NCI-H1092 treated with DMSO at 0.1 percent for 48 hours (cell line): ENCODE results near the gene TUBD1.
A peak's percentile ranks its signal among the peaks of the same experiment; 100 is the strongest.
"Not testable (repeated sequence)": the region's sequence is repeated elsewhere in the genome, so short reads cannot be mapped to it uniquely, and the experiment has no call there.

Source experiments
- DNase-seq: peaks from one replicate; lab custom pipeline; 2025; lab: John Stamatoyannopoulos, UW

TUBD1 gene

DNA sequence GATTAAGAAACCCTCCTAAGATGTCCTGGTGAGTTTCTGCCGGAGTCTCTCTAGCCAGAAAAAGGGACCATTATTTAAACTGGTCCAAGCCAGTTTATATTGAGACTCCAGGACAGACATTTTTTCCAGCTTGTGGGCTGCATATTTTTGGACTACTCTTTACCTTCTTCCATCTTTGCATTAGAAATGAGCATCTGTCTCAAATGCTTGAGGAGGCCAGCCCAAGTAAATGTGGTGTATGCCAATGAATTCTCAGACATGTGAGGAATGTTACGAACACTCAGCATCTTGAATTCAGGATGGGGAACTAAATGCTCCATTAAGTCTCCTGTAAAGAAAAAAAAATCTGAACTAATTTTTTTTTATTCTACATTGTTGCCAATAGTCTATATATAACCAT, 18.4 kb downstream of the TUBD1 start:
- no peak for DNase-seq

DNA sequence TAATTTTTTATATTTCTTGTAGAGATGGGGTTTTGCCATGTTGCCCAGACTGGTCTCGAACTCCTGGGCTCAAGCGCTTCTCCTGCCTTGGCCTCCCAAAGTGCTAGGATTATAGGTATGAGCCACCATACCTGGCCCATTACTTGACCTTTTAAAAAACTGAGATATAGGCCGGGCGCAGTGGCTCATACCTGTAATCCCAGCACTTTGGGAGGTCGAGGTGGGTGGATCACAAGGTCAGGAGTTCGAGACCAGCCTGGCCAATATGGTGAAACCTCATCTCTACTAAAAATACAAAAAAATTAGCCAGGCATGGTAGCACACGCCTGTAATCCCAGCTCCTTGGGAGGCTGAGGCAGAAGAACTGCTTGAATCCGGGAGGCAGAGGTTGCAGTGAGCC, 19.3 kb downstream of the TUBD1 start:
- not testable (repeated sequence) for DNase-seq

DNA sequence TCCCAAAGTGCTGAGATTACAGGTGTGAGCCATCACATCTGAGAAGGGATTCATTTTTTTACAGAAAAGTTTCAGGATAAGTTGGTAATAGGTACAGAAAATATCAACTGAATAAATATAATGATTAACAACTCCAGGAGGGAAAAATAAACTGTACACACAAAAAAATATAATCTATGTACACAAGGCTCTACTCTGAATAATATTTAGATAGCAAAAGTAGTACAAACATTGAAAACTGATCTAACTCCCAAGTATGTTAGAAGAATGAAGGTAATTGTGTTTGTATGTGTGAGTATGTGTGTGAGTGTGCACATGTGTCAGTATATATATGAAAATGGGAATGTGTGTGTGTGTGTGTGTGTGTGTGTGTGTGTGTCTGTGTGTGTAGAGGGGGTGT, 20.4 kb downstream of the TUBD1 start:
- no peak for DNase-seq

DNA sequence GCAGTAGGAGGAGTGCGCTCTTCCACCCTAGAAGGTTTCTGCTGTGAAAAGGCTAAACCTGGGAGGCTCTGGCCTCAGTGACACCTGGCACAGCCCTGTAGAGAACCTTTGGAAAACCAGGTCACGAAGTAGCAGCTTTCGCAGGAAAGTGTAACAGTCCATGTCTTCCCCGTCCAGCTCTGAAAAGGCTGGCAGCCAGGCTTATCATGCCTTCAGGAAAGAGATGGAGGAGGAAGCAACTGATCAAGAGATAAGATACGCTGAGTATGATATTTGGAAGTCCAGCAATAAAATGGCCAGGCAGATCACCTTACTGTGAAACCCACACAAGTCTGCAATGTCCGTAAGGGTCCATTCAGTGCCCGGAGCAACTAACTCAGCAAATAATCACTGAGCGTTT, 22.3 kb downstream of the TUBD1 start:
- DNase-seq, result no peak

DNA sequence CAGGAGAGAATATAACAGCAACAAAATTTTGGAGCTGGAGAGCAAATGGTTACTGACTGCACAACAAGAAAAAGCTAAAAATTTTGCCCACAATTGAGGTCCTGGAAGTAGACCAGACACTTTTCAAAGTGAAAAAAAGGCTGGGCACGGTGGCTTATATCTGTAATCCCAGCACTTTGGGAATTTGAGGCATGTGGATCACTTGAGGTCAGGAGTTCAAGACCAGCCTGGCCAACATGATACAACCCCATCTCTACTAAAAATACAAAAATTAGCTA, 22.9 kb downstream of the TUBD1 start:
- no peak for DNase-seq

DNA sequence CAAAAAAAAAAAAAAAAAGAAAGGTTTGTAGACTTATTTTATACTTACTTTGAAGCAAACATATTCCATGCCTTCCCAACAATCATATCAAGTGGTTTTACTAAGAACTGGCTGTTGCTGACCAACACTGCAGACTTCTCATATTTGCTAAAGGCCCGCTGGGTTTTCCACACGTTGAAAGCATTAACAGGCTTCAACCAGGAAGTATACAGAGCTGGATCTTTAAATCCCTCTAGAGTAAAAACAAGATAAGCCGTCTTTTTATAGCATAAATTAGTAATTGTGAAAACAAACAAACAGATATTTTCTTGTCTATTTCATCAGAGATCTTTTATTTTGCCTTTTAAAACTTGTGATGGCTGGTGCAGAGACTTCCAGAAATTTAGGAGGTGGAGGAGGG, 29.1 kb downstream of the TUBD1 start:
- DNase-seq, result no peak

DNA sequence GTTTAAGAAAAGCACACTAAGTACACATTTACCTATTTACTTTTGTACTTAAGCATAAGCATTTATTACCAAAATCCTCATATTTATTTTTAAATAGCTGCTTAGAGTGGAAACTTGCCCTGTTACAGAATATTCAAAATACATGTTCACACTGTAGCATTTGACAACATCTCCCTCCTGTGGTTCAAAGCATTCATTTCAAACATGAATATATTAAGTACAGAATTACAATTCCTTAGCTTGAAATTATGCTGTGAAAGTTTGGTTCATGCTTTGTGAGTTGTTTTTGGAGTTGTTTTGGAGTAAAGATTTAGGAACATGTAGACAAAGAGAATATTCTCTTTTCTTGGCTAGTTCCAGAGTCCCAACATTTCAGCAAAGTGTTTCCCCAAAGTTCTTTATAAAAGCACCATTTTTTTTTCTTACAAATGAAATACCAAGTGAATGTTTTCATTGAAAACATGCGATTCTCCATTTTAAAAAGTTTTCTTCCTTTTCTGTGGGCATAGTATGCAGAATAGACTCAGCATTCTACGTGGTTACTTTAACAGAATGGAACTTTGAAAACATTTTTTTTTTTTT, 33.2 kb downstream of the TUBD1 start:
- peak; percentile 10 for DNase-seq

DNA sequence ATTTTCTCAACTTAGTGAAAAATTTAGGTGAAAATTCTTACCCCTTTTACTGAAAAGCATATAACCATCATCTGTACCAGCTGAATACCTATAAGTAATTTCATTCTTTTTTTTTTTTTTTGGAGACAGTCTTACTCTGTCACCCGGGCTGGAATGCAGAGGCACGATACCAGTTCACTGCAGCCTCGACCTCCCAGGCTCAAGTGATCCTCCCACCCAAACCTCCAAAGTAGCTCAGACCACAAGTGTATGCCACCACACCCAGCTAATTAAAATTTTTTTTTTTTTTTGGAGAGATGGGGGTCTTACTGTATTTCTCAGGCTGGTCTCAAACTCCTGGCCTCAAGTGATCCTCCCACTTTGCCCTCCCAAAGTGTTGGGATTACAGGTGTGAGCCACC, 33.8 kb downstream of the TUBD1 start:
- no peak for DNase-seq

DNA sequence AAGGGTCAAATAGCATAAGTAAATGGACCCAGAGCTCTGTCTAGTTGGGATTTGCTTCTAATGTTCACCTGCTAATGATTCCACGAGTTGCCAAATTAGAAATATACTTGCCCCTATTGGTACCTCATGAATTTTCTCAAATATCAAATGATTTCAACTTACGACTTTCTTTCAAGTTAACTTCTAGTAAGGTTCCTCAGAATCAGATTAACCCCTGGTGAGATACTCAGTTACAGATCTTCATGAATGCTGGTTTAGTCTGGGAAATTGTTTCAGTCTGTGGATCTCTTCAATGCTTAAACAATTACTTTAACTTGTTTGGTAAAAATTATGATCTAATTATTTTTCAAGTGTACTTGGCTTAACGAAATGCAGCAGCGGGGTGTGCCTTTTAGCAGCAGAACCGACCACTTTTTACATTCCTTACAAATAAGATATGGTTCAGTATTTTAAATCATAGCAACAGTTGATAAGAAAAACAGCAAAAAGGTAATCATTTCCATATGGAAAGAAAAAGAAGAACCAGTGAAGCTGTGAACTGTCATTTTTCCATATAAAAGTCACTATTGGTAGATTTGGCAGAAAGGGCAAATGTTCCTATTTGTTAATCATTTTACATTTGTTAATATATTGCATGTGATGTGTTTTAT, 34.5 kb downstream of the TUBD1 start:
- DNase-seq, result no peak

DNA sequence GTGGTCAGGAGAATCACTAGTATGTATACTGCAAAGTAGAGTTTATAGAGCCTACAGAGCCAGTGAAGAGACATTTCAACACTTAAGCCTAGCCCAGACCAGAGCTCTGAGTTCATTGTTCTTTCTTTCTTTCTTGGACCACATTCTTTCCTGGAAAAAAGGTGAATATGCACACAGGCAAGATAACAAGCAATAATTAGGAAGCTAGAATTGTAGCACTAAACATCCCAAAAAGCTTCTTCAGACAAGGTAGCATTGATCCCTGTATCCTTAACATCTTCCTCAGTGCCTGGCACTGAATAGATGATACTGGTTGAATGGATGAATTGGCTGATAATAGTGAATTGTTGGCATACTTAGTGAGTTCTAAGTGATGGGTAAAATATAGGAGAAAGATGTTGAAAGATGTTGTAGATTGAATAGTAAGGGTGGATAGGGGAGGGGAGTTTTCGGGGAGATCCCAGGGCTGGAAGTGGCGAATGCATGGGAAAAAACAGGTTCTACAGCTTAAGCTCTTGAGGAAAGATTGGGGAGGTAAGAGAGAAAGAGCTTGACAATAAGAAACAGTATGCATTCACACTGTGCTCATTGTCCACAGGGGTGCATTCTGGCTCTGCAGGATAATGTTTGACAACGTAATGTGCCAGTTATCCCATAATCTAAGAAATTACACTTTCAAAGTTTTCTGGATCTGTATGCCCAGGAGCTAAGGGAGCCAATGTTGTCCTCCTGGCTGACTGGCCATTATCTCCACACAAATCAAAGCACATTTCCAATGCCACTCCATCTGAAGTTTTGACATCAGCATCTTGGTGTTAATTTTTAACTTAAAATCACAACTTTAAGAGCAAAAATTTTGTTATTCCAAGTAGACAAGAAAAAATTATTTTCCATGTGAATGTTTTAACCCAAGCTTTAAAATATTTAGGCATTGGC, 35.6 kb downstream of the TUBD1 start:
- DNase-seq, result no peak

DNA sequence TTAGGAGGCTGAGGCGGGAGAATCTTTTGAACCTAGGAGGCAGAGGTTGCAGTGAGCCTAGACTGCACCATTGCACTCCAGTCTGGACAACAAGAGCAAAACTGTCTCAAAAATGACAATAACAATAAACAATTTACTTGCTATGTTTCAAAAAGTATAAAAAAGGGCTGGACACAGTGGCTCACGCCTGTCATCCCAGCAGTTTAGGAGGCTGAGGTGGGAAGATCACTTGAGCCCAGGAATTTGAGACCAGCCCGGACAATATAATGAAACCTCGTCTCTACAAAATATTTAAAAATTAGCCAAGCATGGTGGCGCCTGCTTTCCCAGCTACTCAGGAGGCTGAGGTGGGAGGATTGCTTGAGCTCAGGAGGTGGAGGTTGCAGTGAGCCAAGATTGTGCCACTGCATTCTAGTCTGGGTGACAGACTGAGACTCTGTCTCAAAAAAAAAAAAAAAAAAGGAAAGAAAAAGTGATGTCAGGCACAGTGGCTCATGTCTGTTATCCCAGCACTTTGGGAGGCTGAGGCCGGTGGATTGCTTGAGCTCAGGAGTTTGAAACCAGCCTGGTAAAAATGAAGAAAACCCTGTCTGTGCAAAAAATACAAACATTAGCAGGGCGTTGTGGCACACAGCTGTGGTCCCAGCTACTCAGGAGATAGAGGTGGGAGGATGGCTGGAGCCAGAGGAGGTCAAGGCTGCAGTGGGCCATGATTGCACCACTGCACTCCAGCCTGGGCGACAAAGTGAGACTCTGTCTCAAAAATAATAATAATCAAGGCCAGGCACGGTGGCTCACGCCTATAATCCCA, 38.6 kb downstream of the TUBD1 start:
- not testable (repeated sequence) for DNase-seq

DNA sequence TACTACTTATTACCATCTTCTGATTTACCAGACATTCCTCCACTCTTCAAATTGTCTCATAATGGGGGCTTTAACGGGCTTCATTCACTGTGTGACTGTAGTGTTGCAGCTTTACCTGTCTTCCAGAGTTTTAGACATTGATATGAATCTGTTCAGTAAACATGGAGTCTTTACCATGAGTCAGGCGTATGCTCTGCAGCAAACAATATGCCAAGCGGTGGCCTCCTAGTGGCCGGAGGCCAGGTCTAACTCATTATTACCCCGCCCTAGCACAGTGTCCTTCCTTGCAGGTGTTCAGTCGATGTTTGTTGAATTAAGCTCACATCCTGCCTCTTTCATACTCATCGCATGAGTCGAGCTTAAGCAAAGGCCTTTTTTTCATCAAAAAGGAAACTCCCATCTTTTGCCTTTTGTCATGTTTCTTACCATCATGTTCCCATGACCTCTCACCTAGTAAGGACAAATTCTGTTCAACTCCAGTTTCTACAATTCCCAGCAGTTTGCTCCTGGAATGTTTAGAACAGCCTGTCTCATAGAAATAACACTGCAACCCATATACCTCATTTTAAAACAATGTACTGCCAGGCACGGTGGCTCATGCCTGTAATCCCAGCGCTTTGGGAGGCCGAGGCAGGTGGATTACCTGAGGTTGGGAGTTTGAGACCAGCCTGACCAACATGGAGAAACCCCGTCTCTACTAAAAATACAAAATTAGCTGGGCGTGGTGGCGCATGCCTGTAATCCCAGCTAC, 39.4 kb downstream of the TUBD1 start:
- DNase-seq, result peak; percentile 13

DNA sequence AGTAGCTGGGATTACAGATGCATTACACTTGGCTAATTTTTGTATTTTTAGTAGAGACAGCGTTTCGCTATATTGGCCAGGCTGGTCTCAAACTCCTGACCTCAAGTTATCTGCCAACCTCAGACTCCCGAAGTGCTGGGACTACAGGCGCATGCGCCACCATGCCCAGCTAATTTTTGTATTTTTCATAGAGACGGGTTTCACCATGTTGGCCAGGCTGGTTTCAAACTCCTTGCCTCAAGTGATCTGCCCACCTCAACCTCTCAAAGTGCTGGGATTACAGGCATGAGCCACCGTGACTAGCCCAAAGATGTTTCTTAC, 39.9 kb downstream of the TUBD1 start:
- not testable (repeated sequence) for DNase-seq

DNA sequence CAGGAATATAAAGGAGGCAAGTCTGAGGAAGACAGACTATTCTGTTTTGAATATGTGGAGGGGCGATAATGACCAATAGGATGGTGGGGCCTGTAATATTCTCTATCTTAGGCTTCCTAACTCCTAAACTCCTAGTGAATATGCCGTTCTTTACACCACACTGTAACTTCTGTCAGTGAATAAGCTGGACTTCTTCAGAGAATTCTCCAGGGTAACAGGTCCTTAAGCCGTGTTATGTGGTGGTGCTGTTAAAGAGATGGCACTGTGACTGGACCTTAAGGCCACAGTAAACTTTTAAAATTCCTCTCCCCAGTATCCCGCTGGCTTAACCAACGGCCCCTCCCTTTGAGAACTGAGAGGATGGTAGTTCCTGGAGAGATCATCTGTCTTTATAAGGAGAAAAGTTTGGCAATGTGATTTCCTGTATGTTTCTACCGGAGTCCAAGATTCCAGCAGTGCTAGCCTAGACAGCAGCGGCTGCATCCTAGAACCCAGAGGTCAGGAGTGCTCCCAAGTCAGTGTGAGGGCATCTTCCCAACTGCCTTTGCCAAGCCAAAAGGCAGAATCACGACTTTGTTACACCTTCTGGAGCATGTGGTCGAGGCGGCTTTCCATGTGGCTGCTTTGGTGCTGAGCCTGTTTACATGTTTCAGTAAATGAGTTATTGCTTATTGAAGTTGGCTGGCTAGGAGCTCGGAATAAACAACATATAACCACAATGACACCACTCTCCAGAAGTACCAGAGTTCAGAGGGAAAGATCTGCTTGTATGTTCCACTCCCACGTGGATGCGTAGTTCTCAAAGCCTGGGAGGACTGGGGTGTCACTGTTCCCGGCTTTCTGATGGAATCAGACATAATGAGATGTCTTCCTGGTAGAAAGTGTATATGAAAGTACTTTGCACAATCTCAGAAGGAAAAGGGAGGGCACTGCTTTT, 41.0 kb downstream of the TUBD1 start:
- no peak for DNase-seq

DNA sequence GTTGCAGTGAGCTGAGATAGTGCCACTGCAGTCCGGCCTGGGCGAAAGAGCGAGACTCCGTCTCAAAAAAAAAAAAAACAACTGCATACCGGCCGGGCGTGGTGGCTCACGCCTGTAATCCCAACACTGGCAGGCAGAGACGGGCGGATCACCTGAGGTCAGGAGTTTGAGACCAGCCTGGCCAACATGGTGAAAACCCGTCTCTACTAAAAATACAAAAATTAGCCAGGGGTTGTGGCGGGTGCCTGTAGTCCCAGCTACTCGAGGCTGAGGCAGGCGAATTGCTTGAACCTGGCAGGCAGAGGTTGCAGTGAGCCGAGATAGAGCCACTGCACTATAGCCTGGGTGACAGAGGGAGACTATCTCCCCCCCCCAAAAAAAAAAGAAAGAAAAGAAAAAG, 42.4 kb downstream of the TUBD1 start:
- DNase-seq, result not testable (repeated sequence)

DNA sequence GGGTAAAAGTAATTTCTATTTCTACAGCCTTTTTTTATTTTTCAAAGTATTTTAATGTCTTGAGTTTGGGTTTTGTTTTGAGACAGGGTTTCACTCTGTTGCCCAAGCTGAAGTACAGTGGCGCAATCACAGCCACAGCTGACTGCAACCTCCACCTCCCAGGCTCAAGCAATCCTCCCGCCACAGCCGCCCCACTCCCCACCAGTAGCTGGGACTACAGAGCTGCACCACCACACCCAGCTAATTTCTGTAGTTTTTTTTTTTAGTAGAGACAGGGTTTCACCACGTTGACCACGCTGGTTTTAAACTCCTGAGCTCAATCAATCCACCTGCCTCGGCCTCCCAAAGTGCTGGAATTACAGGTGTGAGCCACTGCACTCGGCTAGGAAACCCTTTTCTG, 44.0 kb downstream of the TUBD1 start:
- DNase-seq, result no peak

DNA sequence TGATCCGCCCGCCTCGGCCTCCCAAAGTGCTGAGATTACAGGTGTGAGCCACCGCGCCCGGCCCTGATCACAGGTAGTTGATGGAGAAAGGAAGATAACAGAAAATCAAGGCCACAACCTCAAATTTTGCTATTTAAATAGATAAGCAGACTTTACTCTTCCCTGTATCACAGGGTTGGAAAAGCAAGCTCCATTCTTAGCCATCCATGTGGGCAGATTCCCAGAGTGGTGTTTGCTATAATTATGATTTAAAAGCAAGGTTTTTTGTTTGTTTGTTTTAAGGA, 44.4 kb downstream of the TUBD1 start:
- DNase-seq, result no peak

DNA sequence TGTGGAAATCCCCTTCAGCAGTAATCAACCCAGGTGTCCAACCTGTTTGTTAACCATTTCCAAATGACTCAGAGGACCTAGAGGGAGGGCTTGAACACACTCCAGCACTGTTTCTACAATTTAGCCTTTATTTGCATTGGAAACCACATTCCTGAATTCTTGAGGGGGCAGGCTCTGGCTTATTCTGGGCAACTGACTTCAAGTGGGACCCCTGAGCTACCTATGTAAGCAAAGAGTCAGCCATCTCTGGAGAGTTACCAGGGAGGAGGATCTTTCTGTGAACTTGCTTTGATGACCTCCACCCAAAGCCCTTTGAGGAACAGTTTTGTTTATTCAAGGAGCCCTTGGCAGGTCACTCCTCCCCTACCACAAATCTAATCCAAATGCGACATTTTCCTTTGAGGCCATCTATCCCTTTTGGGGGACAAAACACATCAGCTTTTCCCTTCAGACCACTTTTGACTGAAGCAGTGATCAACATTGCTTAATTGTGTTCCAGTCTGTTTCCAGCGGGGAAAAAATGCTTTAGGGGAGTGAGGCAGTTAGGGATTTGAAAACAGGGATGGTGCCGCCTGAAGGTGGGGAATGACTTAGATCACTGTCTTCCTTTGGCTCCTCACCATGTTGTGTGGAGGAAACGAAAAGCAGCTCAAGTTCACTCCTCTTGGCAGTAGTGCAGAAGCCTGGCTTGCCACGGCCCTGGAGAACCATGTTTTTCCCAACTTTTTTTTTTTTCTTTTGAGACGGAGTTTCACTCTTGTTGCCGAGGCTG, 46.2 kb downstream of the TUBD1 start:
- peak; percentile 29 for DNase-seq

DNA sequence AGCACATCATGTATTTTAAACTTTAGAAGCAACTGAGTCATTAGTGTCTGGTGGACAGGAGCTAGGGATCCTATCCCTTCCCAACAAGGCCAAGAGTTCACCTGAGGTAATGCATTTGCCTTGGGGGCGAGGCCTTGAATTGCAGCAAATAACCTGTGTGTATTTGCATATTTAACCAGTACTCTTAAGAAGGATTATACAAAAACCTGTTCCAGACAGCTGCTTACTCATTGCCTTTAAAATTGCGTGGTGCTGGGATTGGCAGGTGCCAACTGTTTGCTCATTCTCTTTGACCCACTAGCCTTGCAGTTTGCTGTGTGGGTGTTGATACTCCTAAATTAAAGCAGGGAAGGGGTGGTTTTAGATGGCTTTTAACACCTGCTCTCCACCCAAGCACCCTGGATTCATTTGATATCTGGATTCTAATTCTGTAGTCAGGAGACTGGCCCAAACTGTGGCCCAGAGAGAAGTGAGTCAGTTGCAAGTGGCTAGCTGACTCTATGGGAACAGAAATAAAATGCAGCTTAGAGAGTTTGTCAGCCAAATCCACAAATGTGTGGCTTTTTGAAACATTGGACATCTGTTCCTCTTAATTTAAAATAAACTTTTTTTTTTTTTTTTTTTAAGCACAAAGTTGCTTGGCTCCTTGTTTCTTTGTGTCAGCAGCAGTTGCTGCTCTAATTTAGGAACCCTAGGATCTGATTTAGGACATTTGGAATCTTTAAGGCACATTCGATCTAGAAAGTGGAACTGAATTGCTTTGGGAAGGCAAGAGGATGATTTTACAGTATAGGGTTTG, 46.9 kb downstream of the TUBD1 start:
- peak; percentile 90 for DNase-seq
